SK-N-SH (cell line): Measurements from ENCODE around the gene MTA3. TPM values are rescaled to one million over a fixed set of nuclear protein-coding genes. Genes with fewer than 3 reads are reported as not detected.

Source experiments
- CTCF ChIA-PET: fragments of 300-600, 350-600 bp; formaldehyde crosslinking; extraction: SDS; loops from one replicate; lab custom pipeline; 2021; lab: Yijun Ruan, JAX
- POLR2A ChIA-PET: fragments of 350-600 bp; sonication (Branson Sonifier 250); formaldehyde crosslinking; extraction: SDS; loops from one replicate; lab custom pipeline; 2020; ENCODE audit warnings: antibody characterized with exemption, inconsistent platforms; lab: Yijun Ruan, JAX
- DNase-seq: peaks from one replicate; pipeline ENCODE4 v3.0.0; 2012
- H2AFZ ChIP-seq: fragments of 200-600 bp; sonication (generic); 2 replicates; pipeline ENCODE4 v1.8.1; 2016; ENCODE audit warnings: antibody characterized with exemption, mild to moderate bottlenecking, low read depth
- H3F3A ChIP-seq: fragments of 200-600 bp; sonication (generic); replicated peaks from 2 replicates; pipeline ENCODE3; 2016; ENCODE audit warnings: antibody characterized with exemption, mild to moderate bottlenecking; ENCODE audit not compliant: insufficient read depth
- H3K27ac ChIP-seq, 2 experiments: fragments of 200-500 bp in 1 of 2; fragments of 200-600 bp in 1 of 2; sonication (Bioruptor generic) in 1 of 2; sonication (generic), shearing (Covaris generic) in 1 of 2; 2 replicates each; pipeline versions ENCODE4 v1.5.1 to v1.6.1; 2014 to 2016; ENCODE audit warnings: low read depth in 2 of 2, inconsistent platforms in 1 of 2, low read length in 1 of 2, mild to moderate bottlenecking in 1 of 2, mixed read lengths in 1 of 2
- H3K27me3 ChIP-seq: fragments of 200-600 bp; sonication (generic), shearing (Covaris generic); 2 replicates; pipeline ENCODE4 v1.6.1; 2016; ENCODE audit warnings: mixed run types; ENCODE audit not compliant: insufficient read depth
- H3K36me3 ChIP-seq, 2 experiments: fragments of 200-500 bp in 1 of 2; fragments of 200-600 bp in 1 of 2; sonication (Bioruptor generic) in 1 of 2; sonication (generic) in 1 of 2; replicated peaks in 1 of 2; 2 replicates each; pipeline versions ENCODE3 to v1.5.1; 2014 to 2016; ENCODE audit warnings: low read length in 1 of 2, mild to moderate bottlenecking in 1 of 2; ENCODE audit not compliant: insufficient read depth in 2 of 2, control insufficient read depth in 1 of 2
- H3K4me1 ChIP-seq, 2 experiments: fragments of 200-500 bp in 1 of 2; fragments of 200-600 bp in 1 of 2; sonication (Bioruptor generic) in 1 of 2; sonication (generic), shearing (Covaris generic) in 1 of 2; 2 replicates each; pipeline versions ENCODE4 v1.5.1 to v1.6.1; 2014 to 2016; ENCODE audit warnings: low read depth in 1 of 2, low read length in 1 of 2, mixed run types in 1 of 2; ENCODE audit not compliant: insufficient read depth in 2 of 2, control insufficient read depth in 1 of 2
- H3K4me2 ChIP-seq: fragments of 200-600 bp; sonication (generic), shearing (Covaris generic); 2 replicates; pipeline ENCODE4 v1.6.1; 2017; ENCODE audit warnings: mixed run types
- H3K4me3 ChIP-seq, 2 experiments: fragments of 200-500 bp in 1 of 2; fragments of 200-600 bp in 1 of 2; sonication (Bioruptor generic) in 1 of 2; sonication (generic), shearing (Covaris generic) in 1 of 2; 2 replicates each; pipeline versions ENCODE4 v1.5.1 to v1.8.1; 2014 to 2016; ENCODE audit warnings: low read depth in 2 of 2, inconsistent platforms in 1 of 2, low read length in 1 of 2, mild to moderate bottlenecking in 1 of 2, mixed read lengths in 1 of 2, moderate library complexity in 1 of 2
- H3K79me2 ChIP-seq: fragments of 200-600 bp; sonication (generic); 2 replicates; pipeline ENCODE4 v1.8.1; 2017; ENCODE audit warnings: mild to moderate bottlenecking; ENCODE audit not compliant: insufficient read depth
- H3K9ac ChIP-seq: fragments of 200-600 bp; sonication (generic); 2 replicates; pipeline ENCODE4 v1.6.1; 2017; ENCODE audit warnings: mixed run types
- H3K9me2 ChIP-seq: fragments of 200-600 bp; sonication (generic); 2 replicates; pipeline ENCODE4 v1.6.1; 2017; ENCODE audit warnings: mixed run types
- H3K9me3 ChIP-seq: fragments of 200-600 bp; sonication (generic); 2 replicates; pipeline ENCODE4 v1.6.1; 2017; ENCODE audit warnings: mixed run types, mild to moderate bottlenecking, moderate library complexity
- H4K20me1 ChIP-seq: fragments of 200-600 bp; sonication (generic); 2 replicates; pipeline ENCODE4 v1.6.1; 2017; ENCODE audit warnings: mild to moderate bottlenecking, mixed run types; ENCODE audit not compliant: insufficient read depth
- ELF1 ChIP-seq: IDR thresholded peaks from 2 replicates; pipeline ENCODE4 v1.4.0; 2012
- EP300 ChIP-seq, 2 experiments: IDR thresholded peaks; 2 replicates each; pipeline versions ENCODE4 v1.4.0 to v1.6.1; 2012; ENCODE audit warnings: borderline replicate concordance in 1 of 2, low read depth in 1 of 2, low read length in 1 of 2
- EZH2phosphoT487 ChIP-seq: fragments of 200-600 bp; sonication (generic); IDR thresholded peaks from 2 replicates; pipeline ENCODE4 v1.6.1; 2017; ENCODE audit warnings: low read depth, mixed run types, mild to moderate bottlenecking, antibody characterized with exemption, moderate library complexity, borderline replicate concordance
- FOXJ3 ChIP-seq: sonication (generic); formaldehyde crosslinking; IDR thresholded peaks from 2 replicates; pipeline ENCODE4 v1.5.1; 2020; ENCODE audit warnings: mild to moderate bottlenecking, missing genetic modification reagents
- GATA2 ChIP-seq: sonication (generic); formaldehyde crosslinking; IDR thresholded peaks from 2 replicates; pipeline ENCODE4 v1.5.0; 2020; ENCODE audit warnings: mild to moderate bottlenecking, missing genetic modification reagents
- JUND ChIP-seq: IDR thresholded peaks from 2 replicates; pipeline ENCODE4 v1.4.0; 2012
- MEF2A ChIP-seq: IDR thresholded peaks from 2 replicates; pipeline ENCODE4 v1.4.0; 2012; ENCODE audit warnings: low read depth, borderline replicate concordance
- RCOR1 ChIP-seq: fragments of 150-350 bp; IDR thresholded peaks from 2 replicates; pipeline ENCODE4 v1.6.1; 2017; ENCODE audit warnings: antibody characterized with exemption, low read length
- RFX5 ChIP-seq: IDR thresholded peaks from 2 replicates; pipeline ENCODE4 v1.6.1; 2012; ENCODE audit warnings: mild to moderate bottlenecking, improper control_type of control experiment, low read length
- TAF1 ChIP-seq: IDR thresholded peaks from 2 replicates; pipeline ENCODE4 v1.6.1; 2012; ENCODE audit warnings: low read depth, mild to moderate bottlenecking, low read length, moderate library complexity, borderline replicate concordance
- TCF12 ChIP-seq: IDR thresholded peaks from 2 replicates; pipeline ENCODE4 v1.4.0; 2012
- YY1 ChIP-seq: IDR thresholded peaks from 2 replicates; pipeline ENCODE4 v1.4.0; 2012; ENCODE audit warnings: low read depth, mild to moderate bottlenecking
- WGBS: methylation state at CpG from one replicate; pipeline ENCODE4 v1.1.6; 2017; ENCODE audit warnings: low lambda C conversion rate; 5-methylcytosine and 5-hydroxymethylcytosine counted together
- polyA plus RNA-seq, 3 experiments: library from polyadenylated mRNA; depleted of rRNA; stranded (reverse); fragments of >200 nt; gene quantifications; 2 replicates each; pipeline ENCODE4 v1.2.3, GENCODE V29; 2012
- TF ChIP-seq, protein P1 (sequence below): IDR thresholded peaks from 2 replicates; pipeline ENCODE4 v1.4.0; 2012; ENCODE audit warnings: low read depth
- TF ChIP-seq, protein P2 (sequence below): IDR thresholded peaks from 2 replicates; pipeline ENCODE4 v1.6.1; 2012; ENCODE audit warnings: mild to moderate bottlenecking, low read depth, low read length, moderate library complexity
- TF ChIP-seq, protein P3 (sequence below): IDR thresholded peaks from 2 replicates; pipeline ENCODE4; 2012

The MTA3 gene
- polyA plus RNA-seq, 1 of the 3 experiments (the other 2 are of a cell fraction) = 30.8 TPM

DNA sequence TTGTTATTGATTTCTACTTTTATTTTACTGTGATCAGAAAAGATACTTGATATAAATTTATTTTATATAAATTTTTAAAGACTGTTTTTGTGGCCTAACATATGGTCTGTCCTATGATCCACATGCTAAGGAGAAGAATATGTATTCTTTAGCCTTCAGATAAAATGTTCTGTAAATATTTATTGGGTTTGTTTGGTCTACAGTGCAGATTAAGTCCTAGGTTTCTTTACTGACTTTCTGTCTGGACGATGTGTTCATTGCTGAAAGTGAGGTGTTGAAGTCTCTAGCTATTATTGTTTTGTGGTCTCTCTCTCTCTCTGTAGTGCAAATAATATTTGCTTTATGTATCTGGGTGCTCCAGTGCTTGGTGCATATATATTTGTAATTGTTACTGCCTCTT is 165.4 kb downstream of the MTA3 start:
- TF ChIP-seq GATA2 (CRISPR knock-in tag) (no peak), EP300 (IDR thresholded peaks at IDR 0.05; ENCODE audit: borderline replicate concordance in 1 of 2, low read depth in 1 of 2, low read length in 1 of 2) (no peak), EZH2phosphoT487 (no peak), TCF12 (no peak), TAF1 (no peak), RCOR1 (no peak), YY1 (no peak), FOXJ3 (CRISPR knock-in tag) (no peak), RFX5 (no peak), MEF2A (no peak), ELF1 (no peak), JUND (no peak)
- TF ChIP-seq, protein P1, sequence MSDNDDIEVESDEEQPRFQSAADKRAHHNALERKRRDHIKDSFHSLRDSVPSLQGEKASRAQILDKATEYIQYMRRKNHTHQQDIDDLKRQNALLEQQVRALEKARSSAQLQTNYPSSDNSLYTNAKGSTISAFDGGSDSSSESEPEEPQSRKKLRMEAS = no peak
- TF ChIP-seq, protein P2, sequence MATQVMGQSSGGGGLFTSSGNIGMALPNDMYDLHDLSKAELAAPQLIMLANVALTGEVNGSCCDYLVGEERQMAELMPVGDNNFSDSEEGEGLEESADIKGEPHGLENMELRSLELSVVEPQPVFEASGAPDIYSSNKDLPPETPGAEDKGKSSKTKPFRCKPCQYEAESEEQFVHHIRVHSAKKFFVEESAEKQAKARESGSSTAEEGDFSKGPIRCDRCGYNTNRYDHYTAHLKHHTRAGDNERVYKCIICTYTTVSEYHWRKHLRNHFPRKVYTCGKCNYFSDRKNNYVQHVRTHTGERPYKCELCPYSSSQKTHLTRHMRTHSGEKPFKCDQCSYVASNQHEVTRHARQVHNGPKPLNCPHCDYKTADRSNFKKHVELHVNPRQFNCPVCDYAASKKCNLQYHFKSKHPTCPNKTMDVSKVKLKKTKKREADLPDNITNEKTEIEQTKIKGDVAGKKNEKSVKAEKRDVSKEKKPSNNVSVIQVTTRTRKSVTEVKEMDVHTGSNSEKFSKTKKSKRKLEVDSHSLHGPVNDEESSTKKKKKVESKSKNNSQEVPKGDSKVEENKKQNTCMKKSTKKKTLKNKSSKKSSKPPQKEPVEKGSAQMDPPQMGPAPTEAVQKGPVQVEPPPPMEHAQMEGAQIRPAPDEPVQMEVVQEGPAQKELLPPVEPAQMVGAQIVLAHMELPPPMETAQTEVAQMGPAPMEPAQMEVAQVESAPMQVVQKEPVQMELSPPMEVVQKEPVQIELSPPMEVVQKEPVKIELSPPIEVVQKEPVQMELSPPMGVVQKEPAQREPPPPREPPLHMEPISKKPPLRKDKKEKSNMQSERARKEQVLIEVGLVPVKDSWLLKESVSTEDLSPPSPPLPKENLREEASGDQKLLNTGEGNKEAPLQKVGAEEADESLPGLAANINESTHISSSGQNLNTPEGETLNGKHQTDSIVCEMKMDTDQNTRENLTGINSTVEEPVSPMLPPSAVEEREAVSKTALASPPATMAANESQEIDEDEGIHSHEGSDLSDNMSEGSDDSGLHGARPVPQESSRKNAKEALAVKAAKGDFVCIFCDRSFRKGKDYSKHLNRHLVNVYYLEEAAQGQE = no peak
- TF ChIP-seq, protein P3, sequence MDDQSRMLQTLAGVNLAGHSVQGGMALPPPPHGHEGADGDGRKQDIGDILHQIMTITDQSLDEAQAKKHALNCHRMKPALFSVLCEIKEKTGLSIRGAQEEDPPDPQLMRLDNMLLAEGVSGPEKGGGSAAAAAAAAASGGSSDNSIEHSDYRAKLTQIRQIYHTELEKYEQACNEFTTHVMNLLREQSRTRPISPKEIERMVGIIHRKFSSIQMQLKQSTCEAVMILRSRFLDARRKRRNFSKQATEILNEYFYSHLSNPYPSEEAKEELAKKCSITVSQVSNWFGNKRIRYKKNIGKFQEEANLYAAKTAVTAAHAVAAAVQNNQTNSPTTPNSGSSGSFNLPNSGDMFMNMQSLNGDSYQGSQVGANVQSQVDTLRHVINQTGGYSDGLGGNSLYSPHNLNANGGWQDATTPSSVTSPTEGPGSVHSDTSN = no peak
- TF ChIP-seq, all 33 proteins: peak for 0
- no peak for DNase-seq
- POLR2A ChIA-PET = no interaction called here
- no peak overlapping the region for H3K4me2 ChIP-seq
- no peaks in the 10 kb centered on the region for H4K20me1 ChIP-seq
- H3F3A ChIP-seq = no peaks in the 10 kb centered on the region
- no peak overlapping the region for H3K27ac ChIP-seq
- no peaks in the 10 kb centered on the region for H3K4me1 ChIP-seq
- CTCF ChIA-PET = no interaction called here
- H3K4me3 ChIP-seq = no peak overlapping the region
- peaks cover 8% of the 10 kb centered on the region in 2 experiments for H3K36me3 ChIP-seq
- no peaks in the 10 kb centered on the region for H3K27me3 ChIP-seq
- 100% methylated on average over 1 of the region's 1 CpG for WGBS
- no peak overlapping the region for H2AFZ ChIP-seq
- H3K9me3 ChIP-seq = peaks cover 8% of the 10 kb centered on the region; the same call in 1 of the 2 replicates
- H3K9me2 ChIP-seq = no peaks in the 10 kb centered on the region
- no peak overlapping the region for H3K9ac ChIP-seq
- H3K79me2 ChIP-seq = no peaks in the 10 kb centered on the region
